ENCODE results near the gene RFK. TPM values are rescaled to one million over a fixed set of nuclear protein-coding genes. Genes with fewer than 3 reads are reported as not detected.

Gene RFK
- total and polyA plus RNA-seq, 12 donors = 8.1 to 48.5 (median 22.0) TPM

- TF ChIP-seq POLR2A (IDR thresholded peaks at IDR 0.05) = no peak
- no peak for TF ChIP-seq CTCF (IDR thresholded peaks at IDR 0.05)
- no peaks in the 10 kb centered on the region for H3K36me3 ChIP-seq (replicated peaks in 1 of 2)
- no peak overlapping the region for H3K27ac ChIP-seq
- H3K9me3 ChIP-seq (replicated peaks in 1 of 3) = no peaks in the 10 kb centered on the region
- peaks cover 0 to 10% of the 10 kb centered on the region in 2 donors for H3K4me1 ChIP-seq (replicated peaks in 1 of 2)
- H3K27me3 ChIP-seq = no peaks in the 10 kb centered on the region
- no peak for DNase-seq
- intact Hi-C loops (cut with DNase I) = no loop called here
- no peak overlapping the region for H3K4me3 ChIP-seq
Observed at GRCh38 chr9:76405868-76406267, 11.6 kb upstream of the RFK start.

- intact Hi-C loops (cut with DNase I) = no loop called here
- H3K9me3 ChIP-seq (replicated peaks in 1 of 3) = no peaks in the 10 kb centered on the region
- WGBS, 4 donors = 66 to 76% (median 70%) methylated on average over 3 of the region's 3 CpGs
- H3K27ac ChIP-seq = no peak overlapping the region
- H3K4me3 ChIP-seq = no peak overlapping the region
- no peaks in the 10 kb centered on the region for H3K36me3 ChIP-seq (replicated peaks in 1 of 2)
- peaks cover 0 to 10% of the 10 kb centered on the region in 2 donors for H3K4me1 ChIP-seq (replicated peaks in 1 of 2)
- no peak for TF ChIP-seq POLR2A (IDR thresholded peaks at IDR 0.05)
- no peak for TF ChIP-seq CTCF (IDR thresholded peaks at IDR 0.05)
- no peaks in the 10 kb centered on the region for H3K27me3 ChIP-seq
- no peak for DNase-seq
Observed at GRCh38 chr9:76405340-76405739, 11.1 kb upstream of the RFK start.

GRCh38 chr9:76404401-76404800, 10.2 kb upstream of the RFK start:
- no peaks in the 10 kb centered on the region for H3K36me3 ChIP-seq (replicated peaks in 1 of 2)
- no peak for DNase-seq
- TF ChIP-seq CTCF (IDR thresholded peaks at IDR 0.05) (no peak), POLR2A (IDR thresholded peaks at IDR 0.05) (no peak)
- H3K4me3 ChIP-seq = no peak overlapping the region
- WGBS, 4 donors = 67 to 95% (median 82%) methylated on average over 1 of the region's 1 CpG
- peaks cover 0 to 10% of the 10 kb centered on the region in 2 donors for H3K4me1 ChIP-seq (replicated peaks in 1 of 2)
- no peaks in the 10 kb centered on the region for H3K27me3 ChIP-seq
- no peak overlapping the region for H3K27ac ChIP-seq
- intact Hi-C loops (cut with DNase I) = no loop called here
- no peaks in the 10 kb centered on the region for H3K9me3 ChIP-seq (replicated peaks in 1 of 3)

- H3K9me3 ChIP-seq (replicated peaks in 1 of 3) = no peaks in the 10 kb centered on the region
- H3K27ac ChIP-seq = peak overlapping the region in 4 of 5 donors; percentile 33 to 81 (median 75)
- peaks cover 0 to 10% of the 10 kb centered on the region in 2 donors for H3K4me1 ChIP-seq (replicated peaks in 1 of 2)
- H3K27me3 ChIP-seq = no peaks in the 10 kb centered on the region
- DNase-seq = peak in 5 of 7 donors; percentile 24 to 62 (median 36)
- intact Hi-C loops (cut with DNase I) = no loop called here
- no peaks in the 10 kb centered on the region for H3K36me3 ChIP-seq (replicated peaks in 1 of 2)
- 0 to 2% (median 1%) methylated on average over 2 of the region's 2 CpGs for whole genome bisulfite sequencing, 4 donors
- H3K4me3 ChIP-seq = peak overlapping the region in 2 of 4 donors; percentile 17 to 28
- TF ChIP-seq CTCF (IDR thresholded peaks at IDR 0.05) = peak; percentile 66 to 95 (median 82)
- TF ChIP-seq POLR2A (IDR thresholded peaks at IDR 0.05) = peak in 1 of 2 donors; percentile 27
Observed at GRCh38 chr9:76403352-76403751, 9.1 kb upstream of the RFK start.

All from adrenal gland (tissue), 12 donors.